HCT116 (cell line): ENCODE measurements around the gene LYST. TPM values are rescaled to one million over a fixed set of nuclear protein-coding genes. Genes with fewer than 3 reads are reported as not detected.

ENCODE experiments used
- ATAC-seq: fragments of 200-7000 bp; cut with Tn5 transposase; 2 replicates; pipeline ENCODE4 v1.9.1; 2020; ENCODE audit warnings: mild to moderate bottlenecking, moderate library complexity
- BruUV-seq: library from RNA; stranded (reverse); fragments of 400-500 nt; replicated peaks from 2 replicates; lab custom pipeline; 2021; lab: Mats Ljungman, UMichigan
- CTCF ChIA-PET: fragments of 300-600 bp; sonication (Branson Sonifier 250); formaldehyde crosslinking; loops from one replicate; lab custom pipeline; 2021; ENCODE audit warnings: antibody characterized with exemption; lab: Charles Lee
- POLR2A ChIA-PET: fragments of 300-600, 350-600 bp; sonication (Branson Sonifier 250); formaldehyde crosslinking; loops from one replicate; lab custom pipeline; 2021; ENCODE audit warnings: antibody characterized with exemption; lab: Charles Lee
- RAD21 ChIA-PET, 2 experiments: fragments of 300-600 bp; sonication (Branson Sonifier 250); formaldehyde crosslinking; loops; one replicate each; lab custom pipeline; 2023; ENCODE audit warnings: low total read pairs in 2 of 2; ENCODE audit not compliant: uncharacterized antibody in 2 of 2, unreplicated experiment in 2 of 2, low non-redundant PET in 1 of 2; lab: Charles Lee
- DNase-seq: peaks from one replicate; pipeline ENCODE4 v3.0.0-alpha.2; 2010; ENCODE audit warnings: low read depth, low spot score
- H2AFZ ChIP-seq: fragments of 200-600 bp; shearing (Covaris generic), sonication (generic); 2 replicates; pipeline ENCODE4 v1.6.1; 2017; ENCODE audit warnings: low read depth, mixed run types, mixed read lengths, antibody characterized with exemption, low read length; ENCODE audit not compliant: poor library complexity, severe bottlenecking
- H3K27ac ChIP-seq: 2 replicates; pipeline ENCODE4 v1.5.1; 2012; ENCODE audit warnings: low read depth, low read length
- H3K27me3 ChIP-seq: fragments of 200-600 bp; sonication (generic); 2 replicates; pipeline ENCODE4 v1.6.1; 2016; ENCODE audit warnings: mixed run types, low read length, mixed read lengths; ENCODE audit not compliant: insufficient read depth
- H3K36me3 ChIP-seq, 2 experiments: fragments of 200-500 bp in 1 of 2; fragments of 200-600 bp in 1 of 2; sonication (Bioruptor generic) in 1 of 2; sonication (generic) in 1 of 2; 2 replicates each; pipeline versions ENCODE4 v1.5.1 to v1.6.1; 2014 to 2016; ENCODE audit warnings: low read length in 2 of 2, inconsistent platforms in 1 of 2, mixed read lengths in 1 of 2, mixed run types in 1 of 2; ENCODE audit not compliant: insufficient read depth in 2 of 2, control insufficient read depth in 1 of 2
- H3K4me1 ChIP-seq, 2 experiments: fragments of 200-600 bp in 1 of 2; sonication (generic) in 1 of 2; 2 replicates each; pipeline versions ENCODE4 v1.5.1 to v1.6.1; 2012 to 2017; ENCODE audit warnings: low read length in 2 of 2, inconsistent platforms in 1 of 2, mild to moderate bottlenecking in 1 of 2, mixed read lengths in 1 of 2, mixed run types in 1 of 2, moderate library complexity in 1 of 2; ENCODE audit not compliant: insufficient read depth in 2 of 2, control insufficient read depth in 1 of 2
- H3K4me2 ChIP-seq: fragments of 200-600 bp; sonication (generic); 2 replicates; pipeline ENCODE4 v1.6.1; 2017; ENCODE audit warnings: mixed run types, low read length, mixed read lengths
- H3K4me3 ChIP-seq, 2 experiments: fragments of 200-600 bp in 1 of 2; sonication (generic) in 1 of 2; replicated peaks in 1 of 2; 2 replicates each; pipeline ENCODE4 v1.5.1; 2011 to 2016; ENCODE audit warnings: low read length in 2 of 2, control low read depth in 1 of 2, low read depth in 1 of 2, mild to moderate bottlenecking in 1 of 2, mixed read lengths in 1 of 2, mixed run types in 1 of 2
- H3K79me2 ChIP-seq: fragments of 200-600 bp; sonication (generic); 2 replicates; pipeline ENCODE4 v1.6.1; 2017; ENCODE audit warnings: mild to moderate bottlenecking, mixed run types, low read length, moderate library complexity, mixed read lengths; ENCODE audit not compliant: insufficient read depth
- H3K9ac ChIP-seq: fragments of 200-600 bp; sonication (generic); 2 replicates; pipeline ENCODE4 v1.6.1; 2016; ENCODE audit warnings: low read length, mixed read lengths
- H3K9me2 ChIP-seq: fragments of 200-600 bp; sonication (generic), shearing (Covaris generic); 2 replicates; pipeline ENCODE4 v1.6.1; 2017; ENCODE audit warnings: mixed run types, mild to moderate bottlenecking, moderate library complexity; ENCODE audit not compliant: insufficient read depth
- H3K9me3 ChIP-seq, 2 experiments: fragments of 200-500 bp in 1 of 2; fragments of 200-600 bp in 1 of 2; sonication (Bioruptor generic) in 1 of 2; sonication (generic) in 1 of 2; 2 replicates each; pipeline ENCODE4 v1.6.1; 2014 to 2017; ENCODE audit warnings: low read length in 2 of 2, mixed read lengths in 2 of 2, inconsistent platforms in 1 of 2, low read depth in 1 of 2, mild to moderate bottlenecking in 1 of 2, mixed run types in 1 of 2, moderate library complexity in 1 of 2; ENCODE audit not compliant: control insufficient read depth in 1 of 2, insufficient read depth in 1 of 2
- H4K20me1 ChIP-seq: fragments of 200-600 bp; sonication (generic), shearing (Covaris generic); 2 replicates; pipeline ENCODE4 v1.6.1; 2017; ENCODE audit warnings: mixed run types, mild to moderate bottlenecking, moderate library complexity; ENCODE audit not compliant: insufficient read depth
- EGR1 ChIP-seq: IDR thresholded peaks from 2 replicates; pipeline ENCODE4 v1.6.1; 2012; ENCODE audit warnings: low read depth
- EZH2 ChIP-seq: fragments of 200-600 bp; sonication (generic); IDR thresholded peaks from 2 replicates; pipeline ENCODE4 v1.6.1; 2017; ENCODE audit warnings: antibody characterized with exemption, mixed run types
- EZH2phosphoT487 ChIP-seq: fragments of 200-600 bp; IDR thresholded peaks from 2 replicates; pipeline ENCODE4 v1.6.1; 2018; ENCODE audit warnings: antibody characterized with exemption, borderline replicate concordance
- FOSL1 ChIP-seq: IDR thresholded peaks from 2 replicates; pipeline ENCODE4 v1.6.1; 2012; ENCODE audit warnings: low read depth
- JUND ChIP-seq: IDR thresholded peaks from 2 replicates; pipeline ENCODE4 v1.6.1; 2012
- POLR2A ChIP-seq: IDR thresholded peaks from 2 replicates; pipeline ENCODE4 v1.7.0; 2011; ENCODE audit warnings: borderline replicate concordance; ENCODE audit not compliant: insufficient read depth, insufficient read length; ENCODE audit errors: extremely low read depth
- RAD21 ChIP-seq: IDR thresholded peaks from 2 replicates; pipeline ENCODE4 v1.6.1; 2012; ENCODE audit warnings: low read depth, mild to moderate bottlenecking
- SIN3A ChIP-seq: IDR thresholded peaks from 2 replicates; pipeline ENCODE4 v1.6.1; 2012; ENCODE audit warnings: low read depth
- TCF7L2 ChIP-seq: IDR thresholded peaks from 2 replicates; pipeline ENCODE4 v1.7.0; 2011; ENCODE audit warnings: borderline replicate concordance, inconsistent platforms; ENCODE audit not compliant: insufficient read depth, insufficient read length; ENCODE audit errors: extremely low read depth
- YY1 ChIP-seq: IDR thresholded peaks from 2 replicates; pipeline ENCODE4 v1.6.1; 2011; ENCODE audit warnings: low read length, low read depth, moderate library complexity, mild to moderate bottlenecking; ENCODE audit not compliant: insufficient replicate concordance; ENCODE audit errors: extremely low read depth
- ZFX ChIP-seq: fragments of 450-650 bp; IDR thresholded peaks from 2 replicates; pipeline ENCODE4 v1.6.1; 2017
- ZNF274 ChIP-seq: fragments of 200-500 bp; sonication (Bioruptor generic); IDR thresholded peaks from 2 replicates; pipeline ENCODE4 v1.6.1; 2014; ENCODE audit warnings: mild to moderate bottlenecking, low read depth, low read length, inconsistent platforms
- intact Hi-C: fragments of 100-400 bp; cut with micrococcal nuclease; formaldehyde crosslinking; loops from 2 replicates; pipeline ENCODE4 v1.10.0; 2022
- total RNA-seq: library from RNA; stranded (reverse); gene quantifications from one replicate; pipeline ENCODE4 v1.2.1, GENCODE V29; 2021; ENCODE audit not compliant: unreplicated experiment
- TF ChIP-seq, protein P1 (sequence below): IDR thresholded peaks from 2 replicates; pipeline ENCODE4 v1.6.1; 2012; ENCODE audit warnings: low read depth
- TF ChIP-seq, protein P2 (sequence below): IDR thresholded peaks from 2 replicates; pipeline ENCODE4 v1.6.1; 2011; ENCODE audit warnings: mild to moderate bottlenecking, low read length, moderate library complexity; ENCODE audit not compliant: insufficient replicate concordance; ENCODE audit errors: extremely low read depth
- TF ChIP-seq, protein P3 (sequence below): IDR thresholded peaks from 2 replicates; pipeline ENCODE4 v1.6.1; 2012
- TF ChIP-seq, protein P4 (sequence below): IDR thresholded peaks from 2 replicates; pipeline ENCODE4 v1.6.1; 2012

LYST gene
- total RNA-seq, 1 experiment from 2014 or later, result 6.6 TPM

DNA sequence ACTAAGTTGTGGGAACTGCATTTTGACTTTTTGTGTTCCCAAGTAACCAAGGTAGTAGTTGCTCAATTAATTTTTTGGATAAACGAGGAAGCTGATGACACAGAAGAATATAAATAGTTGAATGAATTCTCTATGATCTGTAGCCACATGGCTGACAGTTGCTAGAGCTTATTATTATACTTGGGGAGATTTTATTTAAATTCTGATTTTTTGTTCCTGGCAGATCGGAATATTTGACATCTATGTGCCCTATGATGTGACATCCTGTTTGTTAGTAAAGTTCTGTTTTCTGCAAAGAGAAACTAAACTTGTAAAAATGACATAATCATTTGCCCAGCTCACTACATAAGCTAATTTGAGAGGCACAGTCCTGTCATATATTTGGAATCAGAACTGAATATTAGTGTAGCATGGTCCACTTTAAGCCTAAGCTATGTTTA lies 9.7 kb upstream of the LYST start:
- CTCF ChIA-PET, result no interaction called here

More for the DNA sequence above, 9.7 kb upstream of the LYST start:
- H3K4me1 ChIP-seq, result no peaks in the 10 kb centered on the region
- H2AFZ ChIP-seq, result no peak overlapping the region
- H3K27ac ChIP-seq, result no peak overlapping the region
- DNase-seq (no peak), ATAC-seq (no peak)
- intact Hi-C loops, result no loop called here
- no peaks in the 10 kb centered on the region for H3K9me2 ChIP-seq
- BruUV-seq, result no TSS peak
- H3K9me3 ChIP-seq, result no peaks in the 10 kb centered on the region
- no peak overlapping the region for H3K4me2 ChIP-seq
- RAD21 ChIA-PET, result interaction anchor here in 1 of 2 experiments (0.5 kb wide), 1 partner anchor 92 kb away, joined by 3 read pairs; no protein-coding TSS in a partner anchor
- H3K27me3 ChIP-seq, result no peaks in the 10 kb centered on the region
- H4K20me1 ChIP-seq, result no peaks in the 10 kb centered on the region
- no peak overlapping the region for H3K9ac ChIP-seq
- POLR2A ChIA-PET, result no interaction called here
- no peaks in the 10 kb centered on the region for H3K36me3 ChIP-seq
- TF ChIP-seq FOSL1 (no peak), EZH2phosphoT487 (no peak), EGR1 (no peak), JUND (no peak), YY1 (no peak), POLR2A (no peak), SIN3A (no peak), ZFX (no peak), TCF7L2 (no peak), EZH2 (no peak), ZNF274 (no peak), RAD21 (no peak)
- TF ChIP-seq, protein P1, sequence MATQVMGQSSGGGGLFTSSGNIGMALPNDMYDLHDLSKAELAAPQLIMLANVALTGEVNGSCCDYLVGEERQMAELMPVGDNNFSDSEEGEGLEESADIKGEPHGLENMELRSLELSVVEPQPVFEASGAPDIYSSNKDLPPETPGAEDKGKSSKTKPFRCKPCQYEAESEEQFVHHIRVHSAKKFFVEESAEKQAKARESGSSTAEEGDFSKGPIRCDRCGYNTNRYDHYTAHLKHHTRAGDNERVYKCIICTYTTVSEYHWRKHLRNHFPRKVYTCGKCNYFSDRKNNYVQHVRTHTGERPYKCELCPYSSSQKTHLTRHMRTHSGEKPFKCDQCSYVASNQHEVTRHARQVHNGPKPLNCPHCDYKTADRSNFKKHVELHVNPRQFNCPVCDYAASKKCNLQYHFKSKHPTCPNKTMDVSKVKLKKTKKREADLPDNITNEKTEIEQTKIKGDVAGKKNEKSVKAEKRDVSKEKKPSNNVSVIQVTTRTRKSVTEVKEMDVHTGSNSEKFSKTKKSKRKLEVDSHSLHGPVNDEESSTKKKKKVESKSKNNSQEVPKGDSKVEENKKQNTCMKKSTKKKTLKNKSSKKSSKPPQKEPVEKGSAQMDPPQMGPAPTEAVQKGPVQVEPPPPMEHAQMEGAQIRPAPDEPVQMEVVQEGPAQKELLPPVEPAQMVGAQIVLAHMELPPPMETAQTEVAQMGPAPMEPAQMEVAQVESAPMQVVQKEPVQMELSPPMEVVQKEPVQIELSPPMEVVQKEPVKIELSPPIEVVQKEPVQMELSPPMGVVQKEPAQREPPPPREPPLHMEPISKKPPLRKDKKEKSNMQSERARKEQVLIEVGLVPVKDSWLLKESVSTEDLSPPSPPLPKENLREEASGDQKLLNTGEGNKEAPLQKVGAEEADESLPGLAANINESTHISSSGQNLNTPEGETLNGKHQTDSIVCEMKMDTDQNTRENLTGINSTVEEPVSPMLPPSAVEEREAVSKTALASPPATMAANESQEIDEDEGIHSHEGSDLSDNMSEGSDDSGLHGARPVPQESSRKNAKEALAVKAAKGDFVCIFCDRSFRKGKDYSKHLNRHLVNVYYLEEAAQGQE, result no peak
- TF ChIP-seq, protein P2, sequence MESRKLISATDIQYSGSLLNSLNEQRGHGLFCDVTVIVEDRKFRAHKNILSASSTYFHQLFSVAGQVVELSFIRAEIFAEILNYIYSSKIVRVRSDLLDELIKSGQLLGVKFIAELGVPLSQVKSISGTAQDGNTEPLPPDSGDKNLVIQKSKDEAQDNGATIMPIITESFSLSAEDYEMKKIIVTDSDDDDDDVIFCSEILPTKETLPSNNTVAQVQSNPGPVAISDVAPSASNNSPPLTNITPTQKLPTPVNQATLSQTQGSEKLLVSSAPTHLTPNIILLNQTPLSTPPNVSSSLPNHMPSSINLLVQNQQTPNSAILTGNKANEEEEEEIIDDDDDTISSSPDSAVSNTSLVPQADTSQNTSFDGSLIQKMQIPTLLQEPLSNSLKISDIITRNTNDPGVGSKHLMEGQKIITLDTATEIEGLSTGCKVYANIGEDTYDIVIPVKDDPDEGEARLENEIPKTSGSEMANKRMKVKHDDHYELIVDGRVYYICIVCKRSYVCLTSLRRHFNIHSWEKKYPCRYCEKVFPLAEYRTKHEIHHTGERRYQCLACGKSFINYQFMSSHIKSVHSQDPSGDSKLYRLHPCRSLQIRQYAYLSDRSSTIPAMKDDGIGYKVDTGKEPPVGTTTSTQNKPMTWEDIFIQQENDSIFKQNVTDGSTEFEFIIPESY, result no peak
- TF ChIP-seq, protein P3, sequence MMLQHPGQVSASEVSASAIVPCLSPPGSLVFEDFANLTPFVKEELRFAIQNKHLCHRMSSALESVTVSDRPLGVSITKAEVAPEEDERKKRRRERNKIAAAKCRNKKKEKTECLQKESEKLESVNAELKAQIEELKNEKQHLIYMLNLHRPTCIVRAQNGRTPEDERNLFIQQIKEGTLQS, result no peak
- TF ChIP-seq, protein P4, sequence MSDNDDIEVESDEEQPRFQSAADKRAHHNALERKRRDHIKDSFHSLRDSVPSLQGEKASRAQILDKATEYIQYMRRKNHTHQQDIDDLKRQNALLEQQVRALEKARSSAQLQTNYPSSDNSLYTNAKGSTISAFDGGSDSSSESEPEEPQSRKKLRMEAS, result no peak
- H3K79me2 ChIP-seq, result no peaks in the 10 kb centered on the region
- H3K4me3 ChIP-seq, result no peak overlapping the region
